ENCODE results near the gene ERC2. TPM values are rescaled to one million over a fixed set of nuclear protein-coding genes. Genes with fewer than 3 reads are reported as not detected.

ERC2 gene
- total and polyA plus RNA-seq, 12 donors = 0.22 to 4.2 (median 1.7) TPM

GRCh38 chr3:56368846-56369245 lies 99.4 kb downstream of the ERC2 start:
- intact Hi-C loops (cut with DNase I) = no loop called here
- 65 to 72% methylated on average over 4 of the region's 4 CpGs for WGBS, 2 donors
- H3K27me3 ChIP-seq = no peaks in the 10 kb centered on the region
- no peak for ATAC-seq
- no peaks in the 10 kb centered on the region for H3K4me1 ChIP-seq
- no peak overlapping the region for H3K27ac ChIP-seq
- no peak overlapping the region for H3K4me3 ChIP-seq
- no peak for TF ChIP-seq CTCF (IDR thresholded peaks at IDR 0.05)
- no peaks in the 10 kb centered on the region for H3K9me3 ChIP-seq
- no peaks in the 10 kb centered on the region for H3K36me3 ChIP-seq
- no peak for DNase-seq

GRCh38 chr3:56366641-56367162 lies 101.6 kb downstream of the ERC2 start:
- DNase-seq (no peak), ATAC-seq (no peak)
- intact Hi-C loops (cut with DNase I) = no loop called here
- no peaks in the 10 kb centered on the region for H3K36me3 ChIP-seq
- no peaks in the 10 kb centered on the region for H3K9me3 ChIP-seq
- no peak for TF ChIP-seq CTCF (IDR thresholded peaks at IDR 0.05)
- H3K27me3 ChIP-seq = no peaks in the 10 kb centered on the region
- WGBS, 2 donors = 62 to 65% methylated on average over 4 of the region's 4 CpGs
- no peak overlapping the region for H3K4me3 ChIP-seq
- H3K4me1 ChIP-seq = no peaks in the 10 kb centered on the region
- H3K27ac ChIP-seq = no peak overlapping the region

- ATAC-seq (no peak), DNase-seq (no peak)
- Histone ChIP-seq H3K27me3 (no peaks in the 10 kb centered on the region), H3K36me3 (no peaks in the 10 kb centered on the region), H3K4me3 (no peak overlapping the region), H3K4me1 (no peaks in the 10 kb centered on the region), H3K27ac (no peak overlapping the region), H3K9me3 (no peaks in the 10 kb centered on the region)
- intact Hi-C loops (cut with DNase I) = no loop called here
- WGBS, 2 donors = 63 to 68% methylated on average over 4 of the region's 4 CpGs
- no peak for TF ChIP-seq CTCF (IDR thresholded peaks at IDR 0.05)
Measured at GRCh38 chr3:56365905-56366640, 102.2 kb downstream of the ERC2 start.

- Histone ChIP-seq H3K9me3 (no peaks in the 10 kb centered on the region), H3K4me1 (no peaks in the 10 kb centered on the region), H3K36me3 (no peaks in the 10 kb centered on the region), H3K4me3 (no peak overlapping the region), H3K27ac (no peak overlapping the region), H3K27me3 (no peaks in the 10 kb centered on the region)
- ATAC-seq (no peak), DNase-seq (no peak)
- 69 to 90% methylated on average over 3 of the region's 3 CpGs for WGBS, 2 donors
- no peak for TF ChIP-seq CTCF (IDR thresholded peaks at IDR 0.05)
- intact Hi-C loops (cut with DNase I) = no loop called here
Measured at GRCh38 chr3:56364665-56365064, 103.6 kb downstream of the ERC2 start.

All from heart right ventricle (tissue), 16 donors.